DMS79 treated with DMSO at 0.1 percent for 48 hours (cell line): ENCODE data around the gene ERC1.

Source experiments
- DNase-seq: peaks from one replicate; lab custom pipeline; 2025; lab: John Stamatoyannopoulos, UW

Gene ERC1

GRCh38 chr12:1439687-1440086 is 448.7 kb downstream of the ERC1 start:
- DNase-seq, result no peak

GRCh38 chr12:1443421-1444141 is 452.6 kb downstream of the ERC1 start:
- DNase-seq, result no peak

- DNase-seq, result no peak
Measured at GRCh38 chr12:1444142-1444516, 453.1 kb downstream of the ERC1 start.

- no peak for DNase-seq
Measured at GRCh38 chr12:1445807-1446206, 454.8 kb downstream of the ERC1 start.

- DNase-seq, result no peak
Measured at GRCh38 chr12:1448336-1448735, 457.3 kb downstream of the ERC1 start.

GRCh38 chr12:1453810-1454209 is 462.8 kb downstream of the ERC1 start:
- DNase-seq, result no peak

GRCh38 chr12:1456885-1457284 is 465.9 kb downstream of the ERC1 start:
- DNase-seq, result no peak

GRCh38 chr12:1457901-1458300 is 466.9 kb downstream of the ERC1 start:
- DNase-seq, result no peak

- no peak for DNase-seq
Measured at GRCh38 chr12:1459339-1459738, 468.3 kb downstream of the ERC1 start.

GRCh38 chr12:1463073-1463905 is 472.3 kb downstream of the ERC1 start:
- no peak for DNase-seq

GRCh38 chr12:1464925-1465324 is 473.9 kb downstream of the ERC1 start:
- no peak for DNase-seq

GRCh38 chr12:1465990-1466389 is 475.0 kb downstream of the ERC1 start:
- no peak for DNase-seq

- no peak for DNase-seq
Measured at GRCh38 chr12:1466481-1467154, 475.6 kb downstream of the ERC1 start.

GRCh38 chr12:1467710-1468109 is 476.7 kb downstream of the ERC1 start:
- DNase-seq, result no peak

GRCh38 chr12:1469070-1469469 is 478.0 kb downstream of the ERC1 start:
- no peak for DNase-seq

GRCh38 chr12:1470051-1470450 is 479.0 kb downstream of the ERC1 start:
- DNase-seq, result no peak

- DNase-seq, result no peak
Measured at GRCh38 chr12:1471224-1471623, 480.2 kb downstream of the ERC1 start.

- DNase-seq, result no peak
Measured at GRCh38 chr12:1473418-1473817, 482.4 kb downstream of the ERC1 start.

GRCh38 chr12:1474041-1474573 is 483.1 kb downstream of the ERC1 start:
- DNase-seq, result peak; percentile 53

- DNase-seq, result peak; percentile 53
Measured at GRCh38 chr12:1474574-1475153, 483.6 kb downstream of the ERC1 start.

- DNase-seq, result no peak
Measured at GRCh38 chr12:1479645-1480044, 488.6 kb downstream of the ERC1 start.

GRCh38 chr12:1481326-1481725 is 490.3 kb downstream of the ERC1 start:
- DNase-seq, result no peak
